ENCODE results near the gene DST.

DST gene

GRCh38 chr6:56537223-56537770 lies 105.4 kb downstream of the DST start:
- no peak for TF ChIP-seq CTCF (IDR thresholded peaks at IDR 0.05; ENCODE audit: low read depth, low read length, missing control alignments)
- DNase-seq (ENCODE audit: extremely low read depth, low read depth): no peak
- no peak overlapping the region for H3K4me3 ChIP-seq (replicated peaks; ENCODE audit: low read depth, low read length)

GRCh38 chr6:56536536-56536935 lies 106.2 kb downstream of the DST start:
- H3K4me3 ChIP-seq (replicated peaks; ENCODE audit: low read depth, low read length): no peak overlapping the region
- no peak for DNase-seq (ENCODE audit: extremely low read depth, low read depth)
- no peak for TF ChIP-seq CTCF (IDR thresholded peaks at IDR 0.05; ENCODE audit: low read depth, low read length, missing control alignments)

GRCh38 chr6:56535626-56536025 lies 107.1 kb downstream of the DST start:
- no peak for DNase-seq (ENCODE audit: extremely low read depth, low read depth)

GRCh38 chr6:56534680-56535419 lies 107.8 kb downstream of the DST start:
- TF ChIP-seq CTCF (IDR thresholded peaks at IDR 0.05; ENCODE audit: low read depth, low read length, missing control alignments): no peak
- H3K4me3 ChIP-seq (replicated peaks; ENCODE audit: low read depth, low read length): no peak overlapping the region
- no peak for DNase-seq (ENCODE audit: extremely low read depth, low read depth)

More at GRCh38 chr6:56535626-56536025, 107.1 kb downstream of the DST start:
- no peak for TF ChIP-seq CTCF (IDR thresholded peaks at IDR 0.05; ENCODE audit: low read depth, low read length, missing control alignments)
- H3K4me3 ChIP-seq (replicated peaks; ENCODE audit: low read depth, low read length): no peak overlapping the region

GRCh38 chr6:56532766-56533551 lies 109.7 kb downstream of the DST start:
- DNase-seq (ENCODE audit: extremely low read depth, low read depth): no peak
- H3K4me3 ChIP-seq (replicated peaks; ENCODE audit: low read depth, low read length): no peak overlapping the region
- no peak for TF ChIP-seq CTCF (IDR thresholded peaks at IDR 0.05; ENCODE audit: low read depth, low read length, missing control alignments)

- DNase-seq (ENCODE audit: extremely low read depth, low read depth): no peak
- H3K4me3 ChIP-seq (replicated peaks; ENCODE audit: low read depth, low read length): no peak overlapping the region
- no peak for TF ChIP-seq CTCF (IDR thresholded peaks at IDR 0.05; ENCODE audit: low read depth, low read length, missing control alignments)
Measured at GRCh38 chr6:56531839-56532595, 110.7 kb downstream of the DST start.

All from HFF-Myc (cell line).